ENCODE results near the gene R3HDM2. TPM values are rescaled to one million over a fixed set of nuclear protein-coding genes. Genes with fewer than 3 reads are reported as not detected.

R3HDM2 gene
- total RNA-seq, 3 donors from 2014 or later = 31.6 to 43.0 (median 35.7) TPM

GRCh38 chr12:57439762-57440266, 9.0 kb upstream of the R3HDM2 start:
- Histone ChIP-seq H3K27ac (no peak overlapping the region), H3K4me1 (no peaks in the 10 kb centered on the region), H3K27me3 (no peaks in the 10 kb centered on the region), H3K36me3 (no peaks in the 10 kb centered on the region), H3K9me3 (no peaks in the 10 kb centered on the region), H3K4me3 (no peak overlapping the region)
- no peak for DNase-seq (ENCODE audit: low spot score in 2 of 2)
- intact Hi-C loops (cut with DNase I; ENCODE audit: low total_unique reads) = no loop called here
- no peak for TF ChIP-seq POLR2A (IDR thresholded peaks at IDR 0.05)

GRCh38 chr12:57438400-57438799, 7.6 kb upstream of the R3HDM2 start:
- Histone ChIP-seq H3K27ac (no peak overlapping the region), H3K36me3 (no peaks in the 10 kb centered on the region), H3K4me1 (no peaks in the 10 kb centered on the region), H3K9me3 (no peaks in the 10 kb centered on the region), H3K4me3 (no peak overlapping the region), H3K27me3 (no peaks in the 10 kb centered on the region)
- no peak for DNase-seq (ENCODE audit: low spot score in 2 of 2)
- TF ChIP-seq CTCF (IDR thresholded peaks at IDR 0.05) = no peak
- TF ChIP-seq POLR2A (IDR thresholded peaks at IDR 0.05) = no peak
- no peak for TF ChIP-seq POLR2AphosphoS5 (IDR thresholded peaks at IDR 0.05)
- intact Hi-C loops (cut with DNase I; ENCODE audit: low total_unique reads) = no loop called here

- H3K9me3 ChIP-seq = no peaks in the 10 kb centered on the region
- H3K36me3 ChIP-seq = no peaks in the 10 kb centered on the region
- no peak overlapping the region for H3K4me3 ChIP-seq
- H3K4me1 ChIP-seq = no peaks in the 10 kb centered on the region
- DNase-seq (ENCODE audit: low spot score in 2 of 2) = no peak
- intact Hi-C loops (cut with DNase I; ENCODE audit: low total_unique reads) = no loop called here
- TF ChIP-seq CTCF (IDR thresholded peaks at IDR 0.05) = no peak
- no peak for TF ChIP-seq POLR2A (IDR thresholded peaks at IDR 0.05)
- TF ChIP-seq POLR2AphosphoS5 (IDR thresholded peaks at IDR 0.05) = no peak
- H3K27me3 ChIP-seq = no peaks in the 10 kb centered on the region
- no peak overlapping the region for H3K27ac ChIP-seq
Measured at GRCh38 chr12:57435293-57435692, 4.5 kb upstream of the R3HDM2 start.

GRCh38 chr12:57434517-57435223, 3.8 kb upstream of the R3HDM2 start, which contains the start of gene INHBC:
TSS of gene INHBC (plus strand) at chr12:57434784. CDS start at chr12:57434887, 103 bp downstream.
- Histone ChIP-seq H3K27me3 (no peaks in the 10 kb centered on the region), H3K4me3 (no peak within 1 kb of the TSS), H3K36me3 (no peaks in the 10 kb centered on the region), H3K27ac (no peak within 1 kb of the TSS), H3K9me3 (no peaks in the 10 kb centered on the region), H3K4me1 (peaks cover 0 to 2% of the 10 kb centered on the region in 2 donors)
- TF ChIP-seq CTCF (IDR thresholded peaks at IDR 0.05) (no peak), POLR2AphosphoS5 (IDR thresholded peaks at IDR 0.05) (no peak), POLR2A (IDR thresholded peaks at IDR 0.05) (no peak)
- DNase-seq (ENCODE audit: low spot score in 2 of 2) = no peak
- intact Hi-C loops (cut with DNase I; ENCODE audit: low total_unique reads) = no loop called here

- Histone ChIP-seq H3K4me3 (no peak overlapping the region), H3K27ac (no peak overlapping the region), H3K36me3 (no peaks in the 10 kb centered on the region), H3K4me1 (peaks cover 0 to 8% of the 10 kb centered on the region in 2 donors), H3K9me3 (no peaks in the 10 kb centered on the region), H3K27me3 (no peaks in the 10 kb centered on the region)
- intact Hi-C loops (cut with DNase I; ENCODE audit: low total_unique reads) = no loop called here
- no peak for DNase-seq (ENCODE audit: low spot score in 2 of 2)
- TF ChIP-seq POLR2A (IDR thresholded peaks at IDR 0.05) (no peak), CTCF (IDR thresholded peaks at IDR 0.05) (no peak)
Measured at GRCh38 chr12:57433370-57433769, 2.5 kb upstream of the R3HDM2 start.

Measured in breast epithelium (tissue), 4 donors.